Measurements from ENCODE around the gene SELL.

- TF ChIP-seq CTCF (conservative IDR thresholded peaks at IDR 0.05; ENCODE audit: low read length) (no peak), EZH2phosphoT487 (IDR thresholded peaks at IDR 0.05; ENCODE audit: borderline replicate concordance, low read depth, low read length) (no peak)
Observed at GRCh38 chr1:169648187-169648586, 63.2 kb downstream of the SELL start.
